ENCODE data around the gene ADGRE3.
"Not testable (repeated sequence)": the region's sequence is repeated elsewhere in the genome, so short reads cannot be mapped to it uniquely, and the experiment has no call there.

GRCh38 chr19:14585187-14585586, 89.5 kb downstream of the ADGRE3 start:
- TF ChIP-seq CTCF (IDR thresholded peaks at IDR 0.05; ENCODE audit: borderline replicate concordance, extremely low read depth, low read length, poor library complexity, severe bottlenecking); EZH2 (IDR thresholded peaks at IDR 0.05; ENCODE audit: borderline replicate concordance, low read depth, low read length, severe bottlenecking): not testable (repeated sequence)
